ENCODE measurements around the gene TAF4B. TPM values are rescaled to one million over a fixed set of nuclear protein-coding genes. Genes with fewer than 3 reads are reported as not detected.

Gene TAF4B
- total and polyA plus RNA-seq, 2 of the 8 experiments (the other 6 are each of a cell fraction or from before 2014, with no cell fraction given) = 9.3 to 19.8 TPM

DNA sequence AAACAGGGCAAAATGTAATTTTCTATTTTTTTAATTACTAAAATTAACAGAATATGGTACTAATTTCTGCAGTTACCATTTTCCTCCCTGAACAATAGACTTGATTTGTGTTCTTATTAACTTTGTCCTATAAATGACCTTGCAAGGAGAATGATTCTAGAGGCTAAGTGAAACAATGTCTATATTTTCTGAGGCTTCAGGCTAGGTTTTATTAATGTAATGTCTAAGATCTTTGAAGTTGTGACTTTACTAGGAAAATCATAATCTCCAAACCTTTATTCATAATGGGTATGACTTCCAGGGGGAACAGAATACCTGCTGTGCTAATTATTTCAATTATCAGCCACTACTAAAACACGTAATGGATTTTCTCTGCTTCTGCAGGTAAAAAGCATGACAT is 94.4 kb downstream of the TAF4B start (continued):
- no peak for TF ChIP-seq CBX5 (IDR thresholded peaks at IDR 0.05; ENCODE audit: low read depth, low read length)
- TF ChIP-seq RNF2 (IDR thresholded peaks at IDR 0.05; ENCODE audit: borderline replicate concordance, low read depth, low read length, missing control alignments, poor library complexity, severe bottlenecking) = no peak
- no peak for TF ChIP-seq RXRA (IDR thresholded peaks at IDR 0.05; ENCODE audit: insufficient read depth, low read depth, low read length)
- TF ChIP-seq MAFK (IDR thresholded peaks at IDR 0.05; ENCODE audit: low read depth, low read length) = no peak
- no peak for TF ChIP-seq JUND (IDR thresholded peaks at IDR 0.05; ENCODE audit: low read length)
- no peak for TF ChIP-seq NRF1 (IDR thresholded peaks at IDR 0.05; ENCODE audit: low read depth, low read length)
